Mammary epithelial cell (primary cell): Measurements from ENCODE around the gene S1PR1.

Experiments
- CTCF ChIP-seq, 2 donors: IDR thresholded peaks in 1 of 2; conservative IDR thresholded peaks in 1 of 2; 2 replicates each; pipeline ENCODE4 v1.5.1; 2011 to 2012; ENCODE audit warnings: inconsistent platforms in 2 of 2, low read length in 2 of 2, mild to moderate bottlenecking in 2 of 2, control low read depth in 1 of 2, low read depth in 1 of 2; ENCODE audit not compliant: insufficient read depth in 1 of 2; ENCODE audit errors: extremely low read depth in 1 of 2
- EZH2 ChIP-seq: IDR thresholded peaks from 2 replicates; pipeline ENCODE4 v1.6.1; 2012; ENCODE audit warnings: low read length, inconsistent platforms, borderline replicate concordance

GRCh38 chr1:101235216-101235695, 1.6 kb upstream of the S1PR1 start:
- TF ChIP-seq CTCF (conservative IDR thresholded peaks at IDR 0.05 in 1 of 2, IDR thresholded peaks at IDR 0.05 in 1 of 2; ENCODE audit: extremely low read depth in 1 of 2, insufficient read depth in 1 of 2, low read depth in 1 of 2, low read length in 2 of 2) (no peak), EZH2 (no peak)
